SK-N-SH (cell line): ENCODE results near the gene PHKG2. TPM values are rescaled to one million over a fixed set of nuclear protein-coding genes. Genes with fewer than 3 reads are reported as not detected.
A peak's percentile ranks its signal among the peaks of the same experiment; 100 is the strongest.

Experiments used
- CTCF ChIA-PET: fragments of 300-600, 350-600 bp; formaldehyde crosslinking; extraction: SDS; loops from one replicate; lab custom pipeline; 2021; lab: Yijun Ruan, JAX
- POLR2A ChIA-PET: fragments of 350-600 bp; sonication (Branson Sonifier 250); formaldehyde crosslinking; extraction: SDS; loops from one replicate; lab custom pipeline; 2020; ENCODE audit warnings: antibody characterized with exemption, inconsistent platforms; lab: Yijun Ruan, JAX
- DNase-seq: peaks from one replicate; pipeline ENCODE4 v3.0.0; 2012
- H2AFZ ChIP-seq: fragments of 200-600 bp; sonication (generic); 2 replicates; pipeline ENCODE4 v1.8.1; 2016; ENCODE audit warnings: antibody characterized with exemption, mild to moderate bottlenecking, low read depth
- H3F3A ChIP-seq: fragments of 200-600 bp; sonication (generic); replicated peaks from 2 replicates; pipeline ENCODE3; 2016; ENCODE audit warnings: antibody characterized with exemption, mild to moderate bottlenecking; ENCODE audit not compliant: insufficient read depth
- H3K27ac ChIP-seq, 2 experiments: fragments of 200-500 bp in 1 of 2; fragments of 200-600 bp in 1 of 2; sonication (Bioruptor generic) in 1 of 2; sonication (generic), shearing (Covaris generic) in 1 of 2; 2 replicates each; pipeline versions ENCODE4 v1.5.1 to v1.6.1; 2014 to 2016; ENCODE audit warnings: low read depth in 2 of 2, inconsistent platforms in 1 of 2, low read length in 1 of 2, mild to moderate bottlenecking in 1 of 2, mixed read lengths in 1 of 2
- H3K27me3 ChIP-seq: fragments of 200-600 bp; sonication (generic), shearing (Covaris generic); 2 replicates; pipeline ENCODE4 v1.6.1; 2016; ENCODE audit warnings: mixed run types; ENCODE audit not compliant: insufficient read depth
- H3K36me3 ChIP-seq, 2 experiments: fragments of 200-500 bp in 1 of 2; fragments of 200-600 bp in 1 of 2; sonication (Bioruptor generic) in 1 of 2; sonication (generic) in 1 of 2; replicated peaks in 1 of 2; 2 replicates each; pipeline versions ENCODE3 to v1.5.1; 2014 to 2016; ENCODE audit warnings: low read length in 1 of 2, mild to moderate bottlenecking in 1 of 2; ENCODE audit not compliant: insufficient read depth in 2 of 2, control insufficient read depth in 1 of 2
- H3K4me1 ChIP-seq, 2 experiments: fragments of 200-500 bp in 1 of 2; fragments of 200-600 bp in 1 of 2; sonication (Bioruptor generic) in 1 of 2; sonication (generic), shearing (Covaris generic) in 1 of 2; 2 replicates each; pipeline versions ENCODE4 v1.5.1 to v1.6.1; 2014 to 2016; ENCODE audit warnings: low read depth in 1 of 2, low read length in 1 of 2, mixed run types in 1 of 2; ENCODE audit not compliant: insufficient read depth in 2 of 2, control insufficient read depth in 1 of 2
- H3K4me2 ChIP-seq: fragments of 200-600 bp; sonication (generic), shearing (Covaris generic); 2 replicates; pipeline ENCODE4 v1.6.1; 2017; ENCODE audit warnings: mixed run types
- H3K4me3 ChIP-seq, 2 experiments: fragments of 200-500 bp in 1 of 2; fragments of 200-600 bp in 1 of 2; sonication (Bioruptor generic) in 1 of 2; sonication (generic), shearing (Covaris generic) in 1 of 2; 2 replicates each; pipeline versions ENCODE4 v1.5.1 to v1.8.1; 2014 to 2016; ENCODE audit warnings: low read depth in 2 of 2, inconsistent platforms in 1 of 2, low read length in 1 of 2, mild to moderate bottlenecking in 1 of 2, mixed read lengths in 1 of 2, moderate library complexity in 1 of 2
- H3K79me2 ChIP-seq: fragments of 200-600 bp; sonication (generic); 2 replicates; pipeline ENCODE4 v1.8.1; 2017; ENCODE audit warnings: mild to moderate bottlenecking; ENCODE audit not compliant: insufficient read depth
- H3K9ac ChIP-seq: fragments of 200-600 bp; sonication (generic); 2 replicates; pipeline ENCODE4 v1.6.1; 2017; ENCODE audit warnings: mixed run types
- H3K9me2 ChIP-seq: fragments of 200-600 bp; sonication (generic); 2 replicates; pipeline ENCODE4 v1.6.1; 2017; ENCODE audit warnings: mixed run types
- H3K9me3 ChIP-seq: fragments of 200-600 bp; sonication (generic); 2 replicates; pipeline ENCODE4 v1.6.1; 2017; ENCODE audit warnings: mixed run types, mild to moderate bottlenecking, moderate library complexity
- H4K20me1 ChIP-seq: fragments of 200-600 bp; sonication (generic); 2 replicates; pipeline ENCODE4 v1.6.1; 2017; ENCODE audit warnings: mild to moderate bottlenecking, mixed run types; ENCODE audit not compliant: insufficient read depth
- CTCF ChIP-seq: fragments of 200-600 bp; sonication (generic); IDR thresholded peaks from 2 replicates; pipeline ENCODE4 v1.6.1; 2017; ENCODE audit warnings: antibody characterized with exemption, mild to moderate bottlenecking, moderate library complexity
- ELF1 ChIP-seq: IDR thresholded peaks from 2 replicates; pipeline ENCODE4 v1.4.0; 2012
- EP300 ChIP-seq, 2 experiments: IDR thresholded peaks; 2 replicates each; pipeline versions ENCODE4 v1.4.0 to v1.6.1; 2012; ENCODE audit warnings: borderline replicate concordance in 1 of 2, low read depth in 1 of 2, low read length in 1 of 2
- EZH2phosphoT487 ChIP-seq: fragments of 200-600 bp; sonication (generic); IDR thresholded peaks from 2 replicates; pipeline ENCODE4 v1.6.1; 2017; ENCODE audit warnings: low read depth, mixed run types, mild to moderate bottlenecking, antibody characterized with exemption, moderate library complexity, borderline replicate concordance
- FOXM1 ChIP-seq: IDR thresholded peaks from 2 replicates; pipeline ENCODE4 v1.4.0; 2012; ENCODE audit warnings: low read depth, mild to moderate bottlenecking
- GATA2 ChIP-seq: sonication (generic); formaldehyde crosslinking; IDR thresholded peaks from 2 replicates; pipeline ENCODE4 v1.5.0; 2020; ENCODE audit warnings: mild to moderate bottlenecking, missing genetic modification reagents
- IRF3 ChIP-seq: fragments of 150-350 bp; IDR thresholded peaks from 2 replicates; pipeline ENCODE4 v1.6.1; 2016; ENCODE audit warnings: mild to moderate bottlenecking, low read depth, low read length
- JUND ChIP-seq: IDR thresholded peaks from 2 replicates; pipeline ENCODE4 v1.4.0; 2012
- MEF2A ChIP-seq: IDR thresholded peaks from 2 replicates; pipeline ENCODE4 v1.4.0; 2012; ENCODE audit warnings: low read depth, borderline replicate concordance
- MXI1 ChIP-seq: IDR thresholded peaks from 2 replicates; pipeline ENCODE4 v1.6.1; 2012; ENCODE audit warnings: mild to moderate bottlenecking, low read depth, low read length, improper control_type of control experiment
- NFIC ChIP-seq: IDR thresholded peaks from 2 replicates; pipeline ENCODE4 v1.4.0; 2012; ENCODE audit warnings: borderline replicate concordance
- PBX3 ChIP-seq: IDR thresholded peaks from 2 replicates; pipeline ENCODE4; 2012
- REST ChIP-seq: IDR thresholded peaks from 2 replicates; pipeline ENCODE4 v1.6.1; 2012; ENCODE audit warnings: mild to moderate bottlenecking, low read depth, low read length, moderate library complexity
- SMC3 ChIP-seq: IDR thresholded peaks from 2 replicates; pipeline ENCODE4 v1.6.1; 2012; ENCODE audit warnings: low read depth, low read length, improper control_type of control experiment
- TAF1 ChIP-seq: IDR thresholded peaks from 2 replicates; pipeline ENCODE4 v1.6.1; 2012; ENCODE audit warnings: low read depth, mild to moderate bottlenecking, low read length, moderate library complexity, borderline replicate concordance
- TCF12 ChIP-seq: IDR thresholded peaks from 2 replicates; pipeline ENCODE4 v1.4.0; 2012
- TEAD4 ChIP-seq: IDR thresholded peaks from 2 replicates; pipeline ENCODE4 v1.4.0; 2012; ENCODE audit warnings: mild to moderate bottlenecking, borderline replicate concordance; ENCODE audit not compliant: insufficient read depth
- USF2 ChIP-seq: fragments of 150-350 bp; IDR thresholded peaks from 2 replicates; pipeline ENCODE4 v1.6.1; 2017; ENCODE audit warnings: antibody characterized with exemption, low read length, low read depth, borderline replicate concordance
- YY1 ChIP-seq: IDR thresholded peaks from 2 replicates; pipeline ENCODE4 v1.4.0; 2012; ENCODE audit warnings: low read depth, mild to moderate bottlenecking
- ZBTB33 ChIP-seq: IDR thresholded peaks from 2 replicates; pipeline ENCODE4 v1.4.0; 2012; ENCODE audit warnings: low read depth, borderline replicate concordance
- WGBS: methylation state at CpG from one replicate; pipeline ENCODE4 v1.1.6; 2017; ENCODE audit warnings: low lambda C conversion rate; 5-methylcytosine and 5-hydroxymethylcytosine counted together
- polyA plus RNA-seq, 3 experiments: library from polyadenylated mRNA; depleted of rRNA; stranded (reverse); fragments of >200 nt; gene quantifications; 2 replicates each; pipeline ENCODE4 v1.2.3, GENCODE V29; 2012

PHKG2 gene
- polyA plus RNA-seq, 1 of the 3 experiments (the other 2 are of a cell fraction) = 45.8 TPM

- H3K9ac ChIP-seq = peak within 1 kb of the TSS; percentile 96
- CTCF ChIA-PET = interaction anchor here (0.6 to 2.0 kb wide), 4 partner anchors 19 to 88 kb away, joined by 3 to 19 read pairs (median 4); no protein-coding TSS in a partner anchor
- peaks cover 44% of the 10 kb centered on the region for H3K79me2 ChIP-seq
- DNase-seq = peak; percentile 97
- H4K20me1 ChIP-seq = no peaks in the 10 kb centered on the region
- H3F3A ChIP-seq = no peaks in the 10 kb centered on the region
- peak within 1 kb of the TSS; percentile 82 to 86 for H3K4me3 ChIP-seq
- peaks cover 6 to 17% of the 10 kb centered on the region in 2 experiments; a peak in 2 of 4 replicates for H3K4me1 ChIP-seq
- H3K36me3 ChIP-seq = peaks cover 0 to 28% of the 10 kb centered on the region in 2 experiments
- H3K9me2 ChIP-seq = no peaks in the 10 kb centered on the region
- WGBS = 6% methylated on average over 17 of the region's 37 CpGs
- H3K27ac ChIP-seq = peak within 1 kb of the TSS; percentile 63 to 92
- H2AFZ ChIP-seq = peak within 1 kb of the TSS; percentile 98
- peak within 1 kb of the TSS; percentile 100 for H3K4me2 ChIP-seq
- no peaks in the 10 kb centered on the region for H3K27me3 ChIP-seq
- no peaks in the 10 kb centered on the region for H3K9me3 ChIP-seq
- POLR2A ChIA-PET = interaction anchor here (0.6 to 4.1 kb wide), 7 partner anchors 12 to 89 kb away, joined by 3 to 128 read pairs (median 5); no protein-coding TSS in a partner anchor
- no peak for TF ChIP-seq NFIC
- TF ChIP-seq USF2 = no peak
- peak; percentile 86 for TF ChIP-seq ELF1
- no peak for TF ChIP-seq FOXM1
- TF ChIP-seq CTCF = no peak
- TF ChIP-seq MEF2A = no peak
- no peak for TF ChIP-seq TCF12
- TF ChIP-seq GATA2 (CRISPR knock-in tag) = no peak
- TF ChIP-seq REST = 0 out of 2 replicates have a peak, but pooled peaks have one; percentile 6
- no peak for TF ChIP-seq EP300 (IDR thresholded peaks at IDR 0.05; ENCODE audit: borderline replicate concordance in 1 of 2, low read depth in 1 of 2, low read length in 1 of 2)
- no peak for TF ChIP-seq TEAD4
- no peak for TF ChIP-seq IRF3
- TF ChIP-seq TAF1 = peak; percentile 96
- no peak; the same call in 1 of the 2 replicates for TF ChIP-seq JUND
- TF ChIP-seq SMC3 = no peak
- TF ChIP-seq EZH2phosphoT487 = no peak
- peak; percentile 36; the same call in 1 of the 2 replicates for TF ChIP-seq MXI1
- no peak for TF ChIP-seq PBX3
- TF ChIP-seq YY1 = peak; percentile 32; the same call in 1 of the 2 replicates
- TF ChIP-seq ZBTB33 = no peak
Measured at GRCh38 chr16:30786936-30787612, 38.8 kb downstream of the PHKG2 start, which contains the start of gene ZNF629. ZNF629 (minus strand) TSS chr16:30787205; CDS start chr16:30784482, 2,723 bp downstream.
